Anterior cingulate cortex (tissue), 58 donors: ENCODE results near the gene RBM8A.
"Not testable (repeated sequence)": the region's sequence is repeated elsewhere in the genome, so short reads cannot be mapped to it uniquely, and the experiment has no call there.

Source experiments
- DNase-seq, 58 donors: peaks; one replicate each; lab custom pipeline; 2025; lab: John Stamatoyannopoulos, UW

The RBM8A gene

DNA sequence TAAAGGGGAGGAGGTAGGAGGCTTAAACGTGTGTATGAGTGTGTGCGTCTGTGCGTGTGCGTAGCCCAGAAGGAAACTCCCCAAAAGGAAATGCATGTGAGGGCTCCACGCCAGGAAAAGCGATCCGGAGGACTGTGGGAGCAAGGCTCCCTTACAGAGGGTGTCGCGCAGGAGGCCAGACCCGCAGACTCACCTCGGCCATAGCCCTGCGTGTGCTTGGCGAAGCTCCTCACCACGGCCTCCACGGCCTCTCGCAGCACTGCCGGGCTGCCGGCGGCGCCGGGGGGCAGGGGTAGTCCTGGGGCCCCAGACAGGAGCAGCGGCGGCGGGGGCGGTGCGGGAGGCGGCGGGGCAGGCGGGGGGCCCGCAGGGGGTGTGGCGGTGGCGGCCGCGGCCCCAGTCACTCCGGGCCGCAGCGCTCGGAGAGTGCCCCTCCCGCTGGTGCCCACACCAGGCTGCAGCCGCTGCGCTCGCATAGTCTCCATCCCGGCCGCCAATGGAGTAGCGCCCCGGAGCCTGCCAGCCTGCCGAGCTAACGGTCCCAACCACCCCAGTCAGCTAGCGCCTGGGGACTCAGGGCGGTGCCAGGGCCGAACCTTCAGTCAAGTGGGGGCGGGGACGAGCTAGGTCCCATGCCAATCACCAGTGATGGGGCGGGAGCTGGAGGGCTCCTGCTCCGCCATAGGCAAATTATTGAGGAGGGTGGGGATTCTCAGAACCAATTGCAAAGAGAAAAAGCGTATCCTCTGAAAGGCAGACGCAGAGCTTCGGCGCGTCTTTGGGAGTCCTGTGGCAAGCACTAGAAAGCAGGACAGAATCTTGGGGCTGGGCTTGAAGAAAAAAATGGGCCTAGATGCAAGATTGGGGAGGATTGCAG, 30.4 kb upstream of the RBM8A start, which contains the start of gene LIX1L:
Gene LIX1L (minus strand): TSS at position 575 of the 877 bp plus-strand sequence. CDS start 90 bp downstream, at position 485.
- DNase-seq, result peak; percentile 62 to 98 (median 96)

DNA sequence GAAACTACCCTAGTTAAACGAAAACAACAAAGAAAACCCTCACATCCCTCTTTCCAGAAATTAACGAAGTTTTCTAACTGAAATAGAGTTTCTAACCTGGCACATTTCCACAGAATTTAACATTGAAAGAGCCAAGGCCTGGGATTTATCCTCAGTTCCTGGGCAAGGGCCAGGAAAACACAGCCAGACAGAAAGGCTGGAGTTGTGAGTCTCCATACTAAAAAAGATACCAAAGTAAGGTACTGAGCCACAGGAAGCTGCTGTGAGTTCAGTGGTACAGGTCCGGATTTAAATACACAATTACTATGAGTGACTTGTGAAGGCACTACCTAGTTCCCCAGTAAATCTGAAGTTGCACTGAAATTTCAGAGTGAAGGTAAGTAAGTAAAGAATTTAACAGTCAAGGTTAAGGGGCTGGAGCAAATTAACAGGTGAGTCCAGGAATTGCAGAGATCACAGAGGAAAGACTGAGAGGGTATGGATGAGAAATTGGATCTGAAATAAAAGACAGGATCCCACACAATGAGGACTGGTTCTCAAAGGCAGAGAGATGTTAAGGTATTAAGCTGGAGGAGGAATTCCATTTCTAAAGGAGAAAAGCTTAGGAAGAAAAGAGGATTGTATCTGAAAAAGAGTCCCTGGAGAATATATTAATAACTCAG, 29.6 kb upstream of the RBM8A start:
- DNase-seq, result peak in 14 of 58 donors; percentile 4 to 28 (median 10)

GRCh38 chr1:145956361-145956760, 29.1 kb upstream of the RBM8A start:
- no peak for DNase-seq

- DNase-seq, result peak in 7 of 58 donors; percentile 4 to 32 (median 5)
Measured at GRCh38 chr1:145955436-145955835, 28.2 kb upstream of the RBM8A start.

DNA sequence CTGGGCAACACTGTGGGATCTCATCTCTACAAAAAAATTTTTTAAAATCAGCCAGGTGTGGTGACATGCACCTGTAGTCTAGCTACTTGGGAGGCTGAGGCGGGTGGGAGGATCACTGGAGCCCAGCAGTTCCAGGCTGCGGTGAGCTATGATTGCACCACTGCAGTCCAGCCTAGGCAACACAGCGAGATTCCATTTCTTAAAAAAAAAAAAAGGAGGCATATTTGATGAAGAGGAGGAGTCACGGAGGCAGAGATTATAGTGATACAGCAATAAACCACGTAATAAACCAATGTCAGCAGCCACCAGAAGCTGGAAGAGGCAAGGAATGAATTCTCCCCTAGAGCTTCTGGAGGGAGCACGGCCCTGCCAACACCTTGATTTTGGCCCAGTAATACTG, 26.6 kb upstream of the RBM8A start:
- DNase-seq, result no peak

GRCh38 chr1:145952903-145953302, 25.6 kb upstream of the RBM8A start:
- DNase-seq, result no peak

DNA sequence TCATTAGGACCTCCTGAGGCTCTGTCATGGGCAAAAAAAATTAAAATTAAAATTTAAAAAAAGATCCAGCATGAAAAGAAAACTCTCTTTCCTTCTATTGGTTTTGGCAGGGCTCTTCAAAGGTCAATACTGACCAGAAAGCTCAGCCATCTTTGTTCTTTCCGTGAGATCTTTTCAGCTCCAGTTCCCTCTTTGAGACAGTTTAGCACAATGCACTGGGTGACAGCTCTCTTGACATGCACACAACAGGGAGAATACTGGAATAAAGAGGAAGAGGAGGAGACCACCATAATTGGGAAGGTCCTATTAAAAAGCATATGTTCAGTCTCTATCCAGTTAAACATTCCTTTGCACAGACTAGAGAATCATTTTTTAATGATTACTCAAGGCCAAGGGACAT, 24.2 kb upstream of the RBM8A start:
- no peak for DNase-seq

DNA sequence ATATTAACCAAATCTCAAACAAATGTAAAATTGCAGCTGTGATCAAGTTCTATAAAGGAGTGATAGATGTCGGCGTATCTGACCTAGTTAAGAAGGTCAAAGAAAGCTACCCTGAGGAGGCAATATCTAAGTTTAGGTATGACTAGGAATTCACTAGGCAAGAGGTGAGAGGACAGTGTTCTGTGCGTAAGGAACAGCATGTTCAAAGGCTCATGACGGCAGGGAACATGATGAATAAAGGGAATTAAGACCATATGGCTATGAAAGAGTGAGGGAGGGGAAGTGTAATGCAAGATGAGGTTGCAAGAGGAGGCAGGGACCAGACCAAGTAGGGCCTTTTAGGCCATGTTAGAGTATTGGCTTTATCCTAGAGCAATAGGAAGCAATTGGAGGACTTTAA, 21.9 kb upstream of the RBM8A start:
- no peak for DNase-seq

- no peak for DNase-seq
Measured at GRCh38 chr1:145947551-145947950, 20.3 kb upstream of the RBM8A start.

DNA sequence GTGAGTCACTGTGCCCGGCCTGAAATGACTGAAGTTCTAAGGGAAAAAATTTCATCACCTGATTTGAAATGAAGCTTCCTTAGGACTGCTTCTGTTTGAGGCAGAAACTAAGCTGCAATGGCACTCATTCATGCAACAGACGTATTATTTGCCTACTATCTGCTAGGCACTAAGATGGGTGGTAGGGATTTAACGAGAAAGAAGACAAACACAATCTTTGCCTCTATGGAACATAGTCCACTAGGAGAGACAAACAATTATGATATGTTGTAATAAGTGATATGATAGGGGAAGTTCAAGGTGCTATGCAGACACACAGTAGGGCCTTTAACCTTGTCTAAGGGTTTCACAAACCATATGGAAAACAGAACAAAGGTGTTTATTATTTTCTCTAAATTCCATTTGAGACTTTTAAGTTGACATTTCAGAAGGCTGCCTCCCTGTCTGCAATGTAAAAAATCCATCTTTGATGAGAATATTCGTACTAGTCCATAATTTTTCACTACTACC, 19.2 kb upstream of the RBM8A start:
- DNase-seq, result no peak

DNA sequence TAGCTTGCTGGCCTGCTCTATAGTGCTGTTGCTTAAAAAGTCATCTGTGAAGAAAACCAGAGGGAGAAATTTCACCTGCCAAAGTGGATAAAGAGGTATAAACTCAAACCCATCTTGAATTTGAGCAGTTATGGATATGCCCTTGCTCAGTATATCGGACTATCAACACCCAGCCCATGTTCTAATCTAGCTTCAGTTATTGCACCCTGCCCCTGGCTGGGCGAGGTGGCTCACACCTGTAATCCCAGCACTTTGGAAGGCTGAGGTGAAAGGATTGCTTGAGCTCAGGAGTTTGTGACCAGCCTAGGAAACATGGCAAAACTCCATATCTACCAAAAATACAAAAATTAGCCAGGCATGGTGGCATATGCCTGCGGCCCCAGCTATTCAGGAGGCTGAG, 17.2 kb upstream of the RBM8A start:
- DNase-seq, result no peak

DNA sequence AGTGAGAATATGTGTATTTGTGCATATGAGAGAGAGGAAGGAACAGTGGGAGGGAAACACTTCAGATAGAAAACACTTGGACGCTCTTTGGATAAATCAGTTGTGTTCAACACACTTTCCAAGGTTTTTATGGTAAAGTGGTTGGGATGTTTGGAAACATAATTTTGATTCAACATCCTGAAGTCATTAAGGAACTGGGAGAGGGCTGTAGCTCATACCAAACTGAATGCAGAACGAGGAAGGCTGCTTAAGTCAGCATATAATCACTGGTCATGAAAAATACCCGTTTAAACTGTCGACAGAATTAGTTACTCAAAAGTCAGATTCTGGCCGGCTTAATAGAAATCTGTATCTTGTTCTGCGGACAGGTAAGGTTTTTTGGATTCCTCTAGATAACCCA, 15.6 kb upstream of the RBM8A start:
- no peak for DNase-seq

DNA sequence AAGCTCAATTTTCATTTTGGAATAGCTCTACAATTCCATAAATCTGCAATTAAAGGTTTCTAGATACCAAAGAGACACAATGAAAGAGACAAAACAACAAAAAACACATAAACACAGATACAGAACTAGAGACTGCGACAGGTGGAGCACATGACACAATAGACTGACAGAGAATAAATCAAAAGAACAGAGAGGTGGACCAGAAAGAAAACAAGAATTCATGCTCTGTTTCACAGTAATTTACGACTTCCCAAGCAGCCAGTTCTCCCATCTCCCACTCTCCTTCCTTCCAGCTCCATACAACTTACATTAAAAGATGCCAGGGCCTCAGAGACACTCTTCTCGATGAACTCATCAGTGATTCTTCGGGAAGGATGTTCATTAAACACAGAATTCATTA, 15.1 kb upstream of the RBM8A start:
- no peak for DNase-seq

DNA sequence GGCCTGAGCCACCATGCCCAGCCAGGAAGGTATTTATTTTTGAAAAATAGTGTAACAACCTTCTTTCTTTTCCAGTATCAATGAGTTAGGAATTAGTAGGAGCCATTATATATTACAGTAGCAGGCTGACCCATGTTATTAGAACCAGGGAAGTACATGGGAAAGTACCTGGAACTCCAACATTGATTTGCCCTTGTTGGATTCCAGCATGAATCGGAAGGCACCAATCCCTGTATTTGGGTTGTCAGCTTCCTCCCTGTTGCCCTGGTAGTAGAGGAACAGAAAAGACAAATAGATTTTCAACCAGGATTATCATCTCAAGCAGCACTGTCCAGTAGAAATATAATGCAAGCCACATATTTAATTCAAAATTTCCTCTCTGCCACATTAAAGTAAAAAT, 10.2 kb upstream of the RBM8A start:
- DNase-seq, result no peak

GRCh38 chr1:145936247-145936646, 9.0 kb upstream of the RBM8A start:
- DNase-seq, result peak in 2 of 58 donors; percentile 10 to 20

DNA sequence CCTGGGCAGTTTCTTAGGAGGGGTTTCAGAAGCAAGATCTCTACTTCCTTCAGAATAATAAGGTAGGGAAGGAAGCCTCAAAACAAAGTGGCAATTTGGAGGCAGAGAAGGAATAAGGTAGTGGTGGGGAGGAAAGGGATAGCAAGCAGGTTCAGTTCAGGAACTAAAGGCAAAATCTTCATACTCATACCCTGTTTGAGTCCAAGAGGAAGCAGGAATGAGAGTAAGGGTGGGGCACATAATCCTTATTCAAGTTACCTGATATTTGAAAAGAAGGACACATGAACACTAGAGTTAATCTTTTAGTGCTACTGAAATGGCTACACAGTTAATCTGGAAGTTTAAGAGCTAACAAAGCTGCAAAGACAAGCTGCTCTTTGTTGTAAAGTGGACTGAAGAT, 8.4 kb upstream of the RBM8A start:
- no peak for DNase-seq

- DNase-seq, result not testable (repeated sequence)
Measured at GRCh38 chr1:145932522-145933009, 5.3 kb upstream of the RBM8A start.

DNA sequence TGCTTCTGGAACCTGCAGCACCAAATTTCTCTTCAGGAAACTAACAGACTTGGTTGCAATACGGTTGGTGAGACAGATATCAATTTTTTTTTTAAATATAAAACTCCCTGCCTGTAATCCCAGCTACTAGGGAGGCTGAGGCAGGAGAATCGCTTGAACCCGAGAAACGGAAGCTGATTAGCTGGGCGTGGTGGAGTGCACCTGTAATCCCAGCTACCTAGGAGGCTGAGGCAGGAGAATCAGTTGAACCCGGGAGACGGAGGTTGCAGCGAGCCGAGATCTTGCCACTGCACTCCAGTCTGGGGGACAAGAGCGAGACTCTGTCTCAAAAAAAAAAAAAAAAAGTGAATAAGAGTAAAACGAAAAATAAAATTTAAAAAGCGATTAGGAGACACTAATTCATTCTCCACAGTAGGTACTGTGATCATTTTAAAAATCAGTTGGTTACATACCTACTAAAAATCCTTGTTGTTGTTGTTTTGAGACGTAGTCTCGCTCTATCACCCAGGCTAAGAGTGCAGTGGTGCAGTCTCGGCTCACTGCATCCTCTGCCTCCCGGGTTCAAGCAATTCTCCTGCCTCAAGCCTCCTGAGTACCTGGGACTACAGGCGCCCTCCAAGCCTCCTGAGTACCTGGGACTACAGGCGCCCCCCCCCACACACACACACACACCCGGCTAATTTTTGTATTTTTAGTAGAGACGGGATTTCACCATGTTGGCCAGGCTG, 796 bp upstream of the RBM8A start:
- DNase-seq, result peak in 2 of 58 donors; percentile 1 to 4

DNA sequence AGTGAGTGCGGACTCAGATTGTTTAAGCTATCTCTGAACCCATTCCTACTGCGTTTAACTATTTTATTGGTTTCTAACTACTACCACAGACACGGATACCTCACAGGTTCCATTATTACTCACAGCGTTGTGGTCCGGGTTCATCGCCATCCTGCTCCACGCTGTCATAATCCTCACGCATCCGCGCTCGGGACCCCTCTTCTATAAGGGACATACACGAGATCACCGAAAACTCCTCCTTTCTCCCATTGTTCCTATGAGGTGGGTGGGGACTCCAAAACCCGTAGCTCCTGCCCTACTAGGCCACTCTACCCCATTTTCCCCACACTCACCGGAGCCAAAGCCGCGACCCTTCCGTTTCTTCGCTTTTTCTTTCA, 610 bp downstream of the RBM8A start:
- DNase-seq, result no peak

DNA sequence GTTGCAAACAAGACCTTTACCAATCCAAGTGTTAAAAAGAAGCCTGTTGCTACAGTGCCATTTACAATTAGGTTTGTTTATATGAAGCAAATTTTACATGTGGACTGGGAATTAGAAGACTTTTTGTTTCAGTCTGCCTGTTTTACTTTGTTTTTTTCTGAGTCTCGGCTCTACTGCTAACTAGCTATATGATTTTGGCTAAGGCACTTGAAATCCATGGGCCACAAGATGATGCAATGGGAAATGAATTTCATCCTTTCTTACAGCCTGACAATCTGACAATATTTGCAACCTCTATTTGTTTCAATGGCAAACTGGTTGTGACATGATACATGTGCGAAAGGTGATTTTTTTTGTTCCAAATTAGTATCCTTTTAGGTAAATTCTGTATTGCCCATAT, 5.0 kb downstream of the RBM8A start:
- DNase-seq, result no peak

DNA sequence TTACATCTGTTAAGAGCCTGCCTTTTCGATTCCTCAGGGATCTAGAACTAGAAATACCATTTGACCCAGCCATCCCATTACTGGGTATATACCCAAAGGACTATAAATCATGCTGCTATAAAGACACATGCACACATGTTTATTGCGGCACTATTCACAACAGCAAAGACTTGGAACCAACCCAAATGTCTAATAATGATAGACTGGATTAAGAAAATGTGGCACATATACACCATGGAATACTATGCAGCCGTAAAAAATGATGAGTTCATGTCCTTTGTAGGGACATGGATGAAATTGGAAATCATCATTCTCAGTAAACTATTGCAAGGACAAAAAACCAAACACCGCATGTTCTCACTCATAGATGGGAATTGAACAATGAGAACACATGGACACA, 7.0 kb downstream of the RBM8A start:
- not testable (repeated sequence) for DNase-seq
